GM21528 (cell line): ENCODE measurements around the gene SPTLC3.
"Not testable (repeated sequence)": the region's sequence is repeated elsewhere in the genome, so short reads cannot be mapped to it uniquely, and the experiment has no call there.

Experiments
- ATAC-seq: cut with Tn5 transposase; IDR thresholded peaks from one replicate; pipeline ENCODE4 v1.9.1; 2021; ENCODE audit warnings: mild to moderate bottlenecking, moderate library complexity; ENCODE audit not compliant: unreplicated experiment, low FRiP score

The SPTLC3 gene

GRCh38 chr20:13008761-13009681 lies at the start of gene SPTLC3:
TSS of gene SPTLC3 (plus strand) at chr20:13008972. CDS start at chr20:13009268, 296 bp downstream.
- ATAC-seq = peak; percentile 30

DNA sequence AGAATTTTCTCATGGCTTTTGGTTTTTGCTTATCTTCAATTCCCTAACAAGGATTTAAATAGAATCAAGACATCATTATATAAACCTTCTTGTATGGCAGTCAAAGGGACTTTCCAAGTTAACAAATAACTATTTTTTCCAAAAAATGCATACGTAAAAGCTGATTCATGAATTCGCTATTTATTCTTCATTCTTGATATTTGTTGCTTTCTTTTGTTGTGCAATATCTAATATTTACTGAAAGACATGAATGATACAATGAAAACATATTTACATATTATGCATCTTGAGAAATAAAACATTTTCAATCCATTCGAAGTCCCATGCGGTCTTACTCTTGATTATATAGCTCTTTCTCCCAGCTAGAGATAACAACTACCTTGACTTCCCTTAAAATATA lies 47.0 kb upstream of the SPTLC3 start:
- ATAC-seq = no peak

- no peak for ATAC-seq
Observed at GRCh38 chr20:12962895-12963294, 45.9 kb upstream of the SPTLC3 start.

DNA sequence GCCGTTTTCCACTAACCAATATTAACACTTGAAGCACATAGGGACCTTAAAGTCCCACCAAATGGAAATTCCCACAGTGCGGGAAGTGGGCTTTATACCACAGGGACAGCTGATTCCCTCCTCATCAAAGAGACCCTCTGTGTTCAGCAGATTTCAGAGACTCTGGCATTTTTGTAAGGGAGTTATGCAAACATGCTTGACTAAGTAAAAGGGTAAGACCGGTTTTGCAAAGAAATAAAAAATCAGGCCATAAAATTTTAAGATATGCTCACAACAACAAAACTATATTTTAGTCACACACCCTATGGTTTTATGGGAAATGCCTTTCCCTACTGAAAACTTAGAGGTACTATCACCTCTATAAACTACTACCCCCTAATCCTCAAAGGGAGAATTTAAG lies 45.4 kb upstream of the SPTLC3 start:
- no peak for ATAC-seq

- ATAC-seq = no peak
Observed at GRCh38 chr20:12965212-12965869, 43.4 kb upstream of the SPTLC3 start.

DNA sequence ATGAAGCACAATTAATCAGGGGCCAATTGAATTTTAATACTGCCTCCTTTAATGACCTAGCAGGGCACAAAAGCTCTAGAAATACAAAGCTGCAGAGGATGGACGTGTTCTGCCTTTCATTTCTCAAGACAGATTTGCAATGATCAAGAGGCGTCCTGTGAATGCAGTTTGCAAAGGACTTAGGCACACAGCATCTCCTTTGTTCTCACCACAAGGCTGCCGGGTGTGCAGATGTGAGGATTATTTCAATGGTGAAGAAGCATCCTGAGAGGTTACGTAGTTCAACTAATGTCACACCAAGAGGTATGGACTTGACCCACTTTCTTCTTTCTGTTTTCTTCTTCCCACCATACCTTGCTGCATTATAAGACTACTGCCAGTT lies 42.9 kb upstream of the SPTLC3 start:
- no peak for ATAC-seq

DNA sequence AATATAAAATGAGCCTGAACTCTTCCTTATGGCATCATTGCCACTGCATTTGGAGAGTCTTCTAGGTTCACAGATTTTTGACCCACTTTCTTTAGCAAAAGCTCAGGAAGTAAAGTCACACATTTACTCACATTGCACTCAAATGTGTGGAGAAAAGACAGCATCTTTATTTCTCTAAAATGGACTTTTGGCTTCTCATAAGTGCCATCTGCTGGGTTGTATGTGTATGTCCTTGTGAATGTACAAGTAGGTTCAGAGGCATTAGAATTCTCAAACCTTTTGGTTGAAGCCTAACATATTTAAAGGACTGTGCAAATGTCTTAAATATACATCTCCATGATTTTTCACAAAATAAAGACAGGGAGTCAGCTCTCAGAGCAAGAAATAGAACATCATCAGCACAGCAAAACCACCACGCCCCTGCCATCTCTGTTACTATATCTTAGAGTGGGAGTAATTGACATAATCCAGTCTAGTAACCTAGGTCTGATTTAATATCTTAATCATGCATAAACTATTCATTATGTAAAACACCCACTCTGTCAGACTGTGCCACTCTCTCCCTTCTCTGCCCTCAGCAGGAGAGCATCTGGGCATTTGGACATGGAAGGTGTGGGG lies 42.2 kb upstream of the SPTLC3 start:
- ATAC-seq = no peak

DNA sequence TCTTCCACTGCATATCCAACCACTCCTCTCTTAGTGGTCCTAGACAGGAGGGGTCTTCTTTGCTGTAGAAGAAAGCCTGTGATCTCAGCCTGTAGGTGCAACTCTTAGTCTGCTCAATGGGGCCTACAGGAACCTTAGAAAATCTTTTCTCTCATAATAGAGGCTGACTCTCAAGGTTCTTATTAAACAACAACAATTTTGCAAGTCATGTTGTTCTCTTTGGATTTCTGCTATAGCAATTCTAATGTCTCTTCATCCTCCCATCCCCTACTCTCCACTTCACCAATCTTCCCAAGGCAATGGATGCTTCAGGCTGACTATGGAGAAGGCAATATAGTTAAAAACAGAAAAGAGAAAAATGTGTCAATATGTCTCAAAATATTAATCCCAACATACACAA lies 40.8 kb upstream of the SPTLC3 start:
- ATAC-seq = no peak

GRCh38 chr20:12968472-12968871 lies 40.3 kb upstream of the SPTLC3 start:
- ATAC-seq = no peak

- no peak for ATAC-seq
Observed at GRCh38 chr20:12969071-12969669, 39.6 kb upstream of the SPTLC3 start.

- ATAC-seq = no peak
Observed at GRCh38 chr20:12970372-12970821, 38.4 kb upstream of the SPTLC3 start.

DNA sequence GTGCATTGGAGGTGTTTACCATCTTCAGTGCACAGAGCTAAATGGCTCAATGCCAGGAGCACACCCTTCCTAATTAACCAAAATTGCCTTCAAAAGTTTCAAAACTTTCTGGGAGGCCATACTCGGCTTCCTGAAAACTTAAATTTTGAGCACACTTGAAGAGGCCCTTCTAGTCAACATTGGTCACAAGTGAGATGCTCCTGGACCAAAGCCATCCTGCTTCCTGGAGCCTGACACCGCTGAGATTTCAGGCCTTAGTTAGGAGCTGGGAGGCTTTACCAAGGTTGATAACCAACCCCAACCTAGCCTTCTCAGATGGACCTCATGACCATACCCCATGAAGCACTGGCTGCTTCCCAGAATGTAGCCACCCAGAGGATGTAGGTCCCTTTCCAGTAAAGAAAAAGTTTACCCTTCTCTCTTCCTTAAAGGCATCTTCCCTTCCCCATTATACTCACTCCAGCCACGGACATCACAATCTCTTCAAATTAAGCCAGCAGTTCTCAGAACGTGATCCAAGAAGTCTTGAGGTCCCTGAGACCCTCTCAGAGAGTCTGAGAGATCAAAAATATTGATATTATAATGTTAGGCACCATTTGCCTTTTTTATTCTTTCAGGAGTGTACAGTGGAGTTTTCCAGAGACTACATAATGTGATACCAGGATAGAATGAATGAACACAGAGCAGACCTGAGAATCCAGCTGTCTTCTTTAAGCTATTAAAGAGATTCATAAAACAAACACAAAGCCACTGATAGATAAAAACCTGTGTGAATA lies 32.8 kb upstream of the SPTLC3 start:
- no peak for ATAC-seq

GRCh38 chr20:12976720-12977309 lies 32.0 kb upstream of the SPTLC3 start:
- ATAC-seq = no peak

GRCh38 chr20:12977328-12978125 lies 31.2 kb upstream of the SPTLC3 start:
- ATAC-seq = no peak

DNA sequence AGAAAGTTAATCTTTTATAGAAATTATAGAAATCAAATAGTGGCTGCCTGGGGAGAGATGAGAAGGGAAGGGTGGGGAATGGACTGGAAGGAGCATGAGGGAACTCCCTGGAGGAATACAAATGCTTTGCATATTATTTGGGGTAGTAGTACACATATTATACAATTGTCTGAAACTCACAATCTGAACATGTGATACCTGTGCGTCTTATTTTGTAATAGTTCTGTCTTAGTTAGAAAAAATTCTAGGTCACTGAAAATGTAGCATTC lies 30.7 kb upstream of the SPTLC3 start:
- ATAC-seq = no peak

DNA sequence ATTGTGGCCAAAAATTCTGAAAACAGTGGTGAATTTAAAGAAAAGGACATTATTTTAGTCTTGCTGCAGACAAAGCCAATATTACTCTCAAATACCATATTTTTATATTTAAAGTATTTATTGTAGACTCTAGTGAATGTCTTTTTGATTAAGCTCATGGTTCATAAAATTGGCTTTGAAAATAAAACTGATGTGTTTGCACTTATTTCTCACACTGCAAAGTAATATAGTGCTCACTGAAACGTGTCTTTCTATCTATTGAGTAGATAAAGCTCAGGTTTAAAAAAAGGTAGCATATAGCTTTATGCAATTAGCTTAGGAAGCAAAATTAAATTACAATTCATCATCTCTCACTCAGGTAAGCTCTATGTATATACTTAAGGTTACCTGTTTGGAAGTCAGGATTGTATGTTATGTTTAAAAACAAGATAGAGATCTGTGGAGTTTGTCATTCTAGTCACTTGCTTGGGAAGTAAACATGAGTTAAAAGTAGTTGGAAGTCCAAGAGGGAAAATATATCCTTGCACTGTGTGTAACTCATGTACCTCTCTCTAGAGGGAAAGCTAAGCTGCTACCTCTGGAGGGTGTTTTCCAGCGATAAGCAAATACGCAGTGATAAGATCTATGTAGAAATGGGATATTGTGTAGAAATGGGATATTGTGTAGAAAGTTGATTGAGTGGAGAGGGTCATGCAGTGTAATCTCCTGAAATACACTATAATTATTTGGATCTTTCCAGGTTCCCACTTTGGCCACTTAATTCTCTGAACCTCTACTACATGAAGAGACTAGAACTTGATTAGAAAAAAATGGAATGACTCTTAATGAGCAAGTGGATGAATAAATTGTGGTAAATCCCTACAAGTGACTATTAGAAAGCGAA lies 29.9 kb upstream of the SPTLC3 start:
- no peak for ATAC-seq

- ATAC-seq = not testable (repeated sequence)
Observed at GRCh38 chr20:12979713-12980112, 29.1 kb upstream of the SPTLC3 start.

- ATAC-seq = no peak
Observed at GRCh38 chr20:12982098-12982497, 26.7 kb upstream of the SPTLC3 start.
